Spleen (tissue), 7 donors: ENCODE data around the gene IFT27.

Experiments
- CTCF ChIP-seq, 11 experiments: fragments of 200-600 bp in 7 of 11; fragments of 450-650 bp in 4 of 11; sonication (generic) in 4 of 11; IDR thresholded peaks in 8 of 11; conservative IDR thresholded peaks in 3 of 11; 1 replicate in 7 of 11; 2 replicates in 4 of 11; pipeline versions ENCODE4 v1.4.0 to v1.8.0; 2016 to 2021; ENCODE audit warnings: antibody characterized with exemption in 11 of 11, inconsistent platforms in 4 of 11, mild to moderate bottlenecking in 1 of 11
- POLR2A ChIP-seq, 3 donors: fragments of 450-650 bp; IDR thresholded peaks; one replicate each; pipeline ENCODE4 v1.5.1; 2017; ENCODE audit warnings: antibody characterized with exemption in 3 of 3, mild to moderate bottlenecking in 1 of 3
- POLR2AphosphoS5 ChIP-seq, 3 donors: sonication (generic); formaldehyde crosslinking; IDR thresholded peaks; one replicate each; pipeline ENCODE4 v1.5.1; 2017; ENCODE audit warnings: antibody characterized with exemption in 3 of 3
- donor health status: DM: no; HTN: no; CAD: no; lungs with moderate emphysema.
- donor health status: DM: no; HTN: no; CAD: no.
- donor health status: DM: no; HTN: no; CAD: no.

- TF ChIP-seq POLR2A (IDR thresholded peaks at IDR 0.05) (no peak), CTCF (IDR thresholded peaks at IDR 0.05 in 8 of 11, conservative IDR thresholded peaks at IDR 0.05 in 3 of 11) (no peak), POLR2AphosphoS5 (IDR thresholded peaks at IDR 0.05) (no peak)
Measured at GRCh38 chr22:36765131-36765942, 10.6 kb downstream of the IFT27 start.
